ENCODE results near the gene PCSK6.

DNA sequence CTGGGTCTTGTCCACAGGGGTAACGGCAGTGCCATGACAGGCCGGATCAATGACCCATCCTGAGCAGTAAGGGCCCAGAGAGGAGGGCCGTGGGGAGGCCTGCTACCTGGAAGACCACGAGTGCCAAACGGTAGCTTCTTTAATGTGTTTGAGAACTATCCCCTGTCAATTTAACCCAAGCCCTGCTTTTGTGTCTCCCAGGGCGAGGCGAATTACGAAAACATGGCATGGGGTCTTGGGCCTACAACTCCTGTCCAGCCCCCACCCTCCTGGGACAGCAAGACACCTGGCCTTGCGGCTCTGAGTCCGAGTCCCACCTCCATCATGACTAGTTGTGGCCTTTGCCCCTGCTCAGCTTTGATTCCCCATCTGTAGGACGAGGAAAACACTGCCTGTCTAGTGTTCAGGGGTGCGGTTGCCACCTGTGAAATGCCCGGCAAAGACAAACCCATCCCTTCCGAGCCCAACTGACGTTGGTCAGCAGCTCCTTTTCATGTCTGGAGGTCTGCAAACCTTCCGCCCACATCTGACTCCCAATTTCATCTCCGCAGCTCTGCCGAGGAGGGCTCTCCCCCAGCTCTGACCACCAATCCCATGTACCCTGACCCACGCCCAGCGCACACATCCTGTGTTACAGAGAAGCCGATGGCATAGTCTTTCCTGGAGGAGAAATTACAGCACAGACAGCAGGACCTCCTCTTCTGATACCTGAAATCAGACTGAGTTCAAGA lies 165.5 kb downstream of the PCSK6 start:
- TF ChIP-seq, protein P1, sequence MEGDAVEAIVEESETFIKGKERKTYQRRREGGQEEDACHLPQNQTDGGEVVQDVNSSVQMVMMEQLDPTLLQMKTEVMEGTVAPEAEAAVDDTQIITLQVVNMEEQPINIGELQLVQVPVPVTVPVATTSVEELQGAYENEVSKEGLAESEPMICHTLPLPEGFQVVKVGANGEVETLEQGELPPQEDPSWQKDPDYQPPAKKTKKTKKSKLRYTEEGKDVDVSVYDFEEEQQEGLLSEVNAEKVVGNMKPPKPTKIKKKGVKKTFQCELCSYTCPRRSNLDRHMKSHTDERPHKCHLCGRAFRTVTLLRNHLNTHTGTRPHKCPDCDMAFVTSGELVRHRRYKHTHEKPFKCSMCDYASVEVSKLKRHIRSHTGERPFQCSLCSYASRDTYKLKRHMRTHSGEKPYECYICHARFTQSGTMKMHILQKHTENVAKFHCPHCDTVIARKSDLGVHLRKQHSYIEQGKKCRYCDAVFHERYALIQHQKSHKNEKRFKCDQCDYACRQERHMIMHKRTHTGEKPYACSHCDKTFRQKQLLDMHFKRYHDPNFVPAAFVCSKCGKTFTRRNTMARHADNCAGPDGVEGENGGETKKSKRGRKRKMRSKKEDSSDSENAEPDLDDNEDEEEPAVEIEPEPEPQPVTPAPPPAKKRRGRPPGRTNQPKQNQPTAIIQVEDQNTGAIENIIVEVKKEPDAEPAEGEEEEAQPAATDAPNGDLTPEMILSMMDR (conservative IDR thresholded peaks at IDR 0.05; ENCODE audit: low read length), result no peak
- TF ChIP-seq EZH2phosphoT487 (IDR thresholded peaks at IDR 0.05; ENCODE audit: borderline replicate concordance), result no peak
